ENCODE data around the gene SVOPL. TPM values are rescaled to one million over a fixed set of nuclear protein-coding genes. Genes with fewer than 3 reads are reported as not detected.

Gene SVOPL, protein sequence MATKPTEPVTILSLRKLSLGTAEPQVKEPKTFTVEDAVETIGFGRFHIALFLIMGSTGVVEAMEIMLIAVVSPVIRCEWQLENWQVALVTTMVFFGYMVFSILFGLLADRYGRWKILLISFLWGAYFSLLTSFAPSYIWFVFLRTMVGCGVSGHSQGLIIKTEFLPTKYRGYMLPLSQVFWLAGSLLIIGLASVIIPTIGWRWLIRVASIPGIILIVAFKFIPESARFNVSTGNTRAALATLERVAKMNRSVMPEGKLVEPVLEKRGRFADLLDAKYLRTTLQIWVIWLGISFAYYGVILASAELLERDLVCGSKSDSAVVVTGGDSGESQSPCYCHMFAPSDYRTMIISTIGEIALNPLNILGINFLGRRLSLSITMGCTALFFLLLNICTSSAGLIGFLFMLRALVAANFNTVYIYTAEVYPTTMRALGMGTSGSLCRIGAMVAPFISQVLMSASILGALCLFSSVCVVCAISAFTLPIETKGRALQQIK
- total RNA-seq (2021; ENCODE audit: unreplicated experiment): not detected
- polyA plus RNA-seq (2012; ENCODE audit: insufficient read length): not detected
- percentile 1 among the genes with signal in this experiment for Bru-seq, nascent RNA
- BruChase-seq, experiment 1, labeled RNA remaining after a 2-hour chase: percentile 2 among the genes with signal in this experiment
- percentile 2 among the genes with signal in this experiment for BruChase-seq, experiment 2, labeled RNA remaining after a 6-hour chase
- long read RNA-seq: 0 reads

DNA sequence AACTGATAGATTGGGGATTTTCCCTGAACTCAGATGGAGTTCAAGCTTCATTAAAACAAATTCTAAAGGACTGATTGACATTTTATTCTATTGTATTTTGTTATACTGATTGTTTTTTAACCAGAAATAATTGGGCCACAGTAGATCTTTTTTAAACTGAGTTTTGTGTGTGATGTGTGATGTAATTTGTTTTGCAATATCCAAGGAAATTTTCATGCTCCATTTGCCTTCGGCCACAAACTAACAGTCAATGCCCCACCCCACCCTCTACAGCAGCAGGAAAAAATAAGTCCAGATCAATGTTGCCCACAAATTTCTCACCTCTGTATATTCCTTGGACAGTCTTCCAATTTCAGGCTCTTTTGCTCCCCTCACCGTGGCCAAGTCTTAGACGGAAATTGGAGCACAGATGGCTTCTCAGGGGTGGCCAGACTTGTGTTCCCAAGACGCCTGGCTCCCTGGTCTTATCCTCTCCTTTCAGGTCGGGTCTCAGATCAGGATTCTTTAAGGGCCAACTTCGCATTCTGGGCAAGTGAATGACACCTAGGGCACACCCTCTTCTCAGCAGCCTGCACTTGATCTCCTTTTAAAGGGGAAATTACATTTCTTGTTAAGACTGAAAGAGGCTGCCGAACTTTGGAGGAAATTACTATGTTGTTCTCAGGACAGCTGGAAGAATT lies at the start of gene SVOPL:
Gene SVOPL, minus strand, starts transcription at position 506 of the 680 bp plus-strand sequence. CDS start 22,317 bp downstream, outside the sequence.
- POLR2A ChIA-PET: no interaction called here
- Histone ChIP-seq H3K9me3 (ENCODE audit: control insufficient read depth, insufficient read depth, low read depth, low read length) (no peaks in the 10 kb centered on the region), H3K27me3 (ENCODE audit: control insufficient read depth, insufficient read depth, low read length) (peaks cover 10% of the 10 kb centered on the region; the same call in 1 of the 2 replicates), H3K36me3 (ENCODE audit: control insufficient read depth, insufficient read depth, low read length) (no peaks in the 10 kb centered on the region), H3K27ac (ENCODE audit: low read length) (no peak within 1 kb of the TSS), H3K4me1 (ENCODE audit: control insufficient read depth, insufficient read depth, low read length) (no peaks in the 10 kb centered on the region), H3K4me3 (ENCODE audit: low read depth in 2 of 2, low read length in 2 of 2) (no peak within 1 kb of the TSS)
- no peak for TF ChIP-seq SIN3A (IDR thresholded peaks at IDR 0.05; ENCODE audit: borderline replicate concordance, insufficient read depth, low read depth, low read length)
- TF ChIP-seq TCF7L2 (IDR thresholded peaks at IDR 0.05; ENCODE audit: low read depth, low read length): no peak
- TF ChIP-seq, protein P1, sequence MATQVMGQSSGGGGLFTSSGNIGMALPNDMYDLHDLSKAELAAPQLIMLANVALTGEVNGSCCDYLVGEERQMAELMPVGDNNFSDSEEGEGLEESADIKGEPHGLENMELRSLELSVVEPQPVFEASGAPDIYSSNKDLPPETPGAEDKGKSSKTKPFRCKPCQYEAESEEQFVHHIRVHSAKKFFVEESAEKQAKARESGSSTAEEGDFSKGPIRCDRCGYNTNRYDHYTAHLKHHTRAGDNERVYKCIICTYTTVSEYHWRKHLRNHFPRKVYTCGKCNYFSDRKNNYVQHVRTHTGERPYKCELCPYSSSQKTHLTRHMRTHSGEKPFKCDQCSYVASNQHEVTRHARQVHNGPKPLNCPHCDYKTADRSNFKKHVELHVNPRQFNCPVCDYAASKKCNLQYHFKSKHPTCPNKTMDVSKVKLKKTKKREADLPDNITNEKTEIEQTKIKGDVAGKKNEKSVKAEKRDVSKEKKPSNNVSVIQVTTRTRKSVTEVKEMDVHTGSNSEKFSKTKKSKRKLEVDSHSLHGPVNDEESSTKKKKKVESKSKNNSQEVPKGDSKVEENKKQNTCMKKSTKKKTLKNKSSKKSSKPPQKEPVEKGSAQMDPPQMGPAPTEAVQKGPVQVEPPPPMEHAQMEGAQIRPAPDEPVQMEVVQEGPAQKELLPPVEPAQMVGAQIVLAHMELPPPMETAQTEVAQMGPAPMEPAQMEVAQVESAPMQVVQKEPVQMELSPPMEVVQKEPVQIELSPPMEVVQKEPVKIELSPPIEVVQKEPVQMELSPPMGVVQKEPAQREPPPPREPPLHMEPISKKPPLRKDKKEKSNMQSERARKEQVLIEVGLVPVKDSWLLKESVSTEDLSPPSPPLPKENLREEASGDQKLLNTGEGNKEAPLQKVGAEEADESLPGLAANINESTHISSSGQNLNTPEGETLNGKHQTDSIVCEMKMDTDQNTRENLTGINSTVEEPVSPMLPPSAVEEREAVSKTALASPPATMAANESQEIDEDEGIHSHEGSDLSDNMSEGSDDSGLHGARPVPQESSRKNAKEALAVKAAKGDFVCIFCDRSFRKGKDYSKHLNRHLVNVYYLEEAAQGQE (IDR thresholded peaks at IDR 0.05; ENCODE audit: insufficient read depth in 1 of 2, low read depth in 2 of 2, low read length in 1 of 2): no peak
- TF ChIP-seq, protein P2, sequence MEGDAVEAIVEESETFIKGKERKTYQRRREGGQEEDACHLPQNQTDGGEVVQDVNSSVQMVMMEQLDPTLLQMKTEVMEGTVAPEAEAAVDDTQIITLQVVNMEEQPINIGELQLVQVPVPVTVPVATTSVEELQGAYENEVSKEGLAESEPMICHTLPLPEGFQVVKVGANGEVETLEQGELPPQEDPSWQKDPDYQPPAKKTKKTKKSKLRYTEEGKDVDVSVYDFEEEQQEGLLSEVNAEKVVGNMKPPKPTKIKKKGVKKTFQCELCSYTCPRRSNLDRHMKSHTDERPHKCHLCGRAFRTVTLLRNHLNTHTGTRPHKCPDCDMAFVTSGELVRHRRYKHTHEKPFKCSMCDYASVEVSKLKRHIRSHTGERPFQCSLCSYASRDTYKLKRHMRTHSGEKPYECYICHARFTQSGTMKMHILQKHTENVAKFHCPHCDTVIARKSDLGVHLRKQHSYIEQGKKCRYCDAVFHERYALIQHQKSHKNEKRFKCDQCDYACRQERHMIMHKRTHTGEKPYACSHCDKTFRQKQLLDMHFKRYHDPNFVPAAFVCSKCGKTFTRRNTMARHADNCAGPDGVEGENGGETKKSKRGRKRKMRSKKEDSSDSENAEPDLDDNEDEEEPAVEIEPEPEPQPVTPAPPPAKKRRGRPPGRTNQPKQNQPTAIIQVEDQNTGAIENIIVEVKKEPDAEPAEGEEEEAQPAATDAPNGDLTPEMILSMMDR (IDR thresholded peaks at IDR 0.05): no peak
- no peak for TF ChIP-seq POLR2AphosphoS5 (IDR thresholded peaks at IDR 0.05; ENCODE audit: low read depth, low read length)
- ATAC-seq: no peak
- CTCF ChIA-PET: no interaction called here
- intact Hi-C loops (cut with micrococcal nuclease; ENCODE audit: unreplicated experiment) (no loop called here), in situ Hi-C loops (cut with HindIII; ENCODE audit: low pct_unique_long_range_greater_than_20kb, low sequenced_read_pairs) (no loop called here)
- DNase-seq (ENCODE audit: low read depth, low spot score): no peak
- no TSS peak for BruUV-seq (replicated peaks)

DNA sequence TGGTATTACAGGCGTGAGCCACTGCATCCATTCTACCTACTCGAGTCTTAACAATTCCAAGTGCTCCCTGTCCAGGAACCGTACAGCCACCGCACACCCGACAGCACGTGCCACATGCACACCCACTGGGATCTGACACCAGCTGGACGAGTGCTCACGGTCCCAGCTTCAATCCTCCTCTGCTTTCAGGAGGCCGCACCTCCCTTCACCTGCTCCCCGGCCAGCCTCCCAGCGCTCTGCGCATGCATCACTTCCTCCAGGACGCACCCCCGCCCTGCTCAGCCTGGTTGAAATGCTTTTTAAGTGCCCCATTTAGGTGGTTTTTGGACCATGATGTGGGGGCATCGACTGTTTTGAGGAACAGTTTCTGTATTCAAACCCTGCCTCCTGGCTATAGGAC lies 49.3 kb upstream of the SVOPL start:
- Histone ChIP-seq H3K27ac (ENCODE audit: low read length) (no peak overlapping the region), H3K27me3 (ENCODE audit: control insufficient read depth, insufficient read depth, low read length) (no peaks in the 10 kb centered on the region), H3K9me3 (ENCODE audit: control insufficient read depth, insufficient read depth, low read depth, low read length) (no peaks in the 10 kb centered on the region), H3K36me3 (ENCODE audit: control insufficient read depth, insufficient read depth, low read length) (no peaks in the 10 kb centered on the region), H3K4me1 (ENCODE audit: control insufficient read depth, insufficient read depth, low read length) (peaks cover 8% of the 10 kb centered on the region), H3K4me3 (ENCODE audit: low read depth in 2 of 2, low read length in 2 of 2) (no peak overlapping the region)
- no peak for ATAC-seq
- no peak for DNase-seq (ENCODE audit: low read depth, low spot score)
- CTCF ChIA-PET: no interaction called here
- in situ Hi-C loops (cut with HindIII; ENCODE audit: low pct_unique_long_range_greater_than_20kb, low sequenced_read_pairs): no loop called here
- TF ChIP-seq TCF7L2 (IDR thresholded peaks at IDR 0.05; ENCODE audit: low read depth, low read length) (no peak), POLR2AphosphoS5 (IDR thresholded peaks at IDR 0.05; ENCODE audit: low read depth, low read length) (no peak), SIN3A (IDR thresholded peaks at IDR 0.05; ENCODE audit: borderline replicate concordance, insufficient read depth, low read depth, low read length) (no peak)
- TF ChIP-seq, protein P1 (IDR thresholded peaks at IDR 0.05; ENCODE audit: insufficient read depth in 1 of 2, low read depth in 2 of 2, low read length in 1 of 2): no peak
- TF ChIP-seq, protein P2 (IDR thresholded peaks at IDR 0.05): no peak
- BruUV-seq (replicated peaks): no TSS peak
- intact Hi-C loops (cut with micrococcal nuclease; ENCODE audit: unreplicated experiment): no loop called here
- POLR2A ChIA-PET: no interaction called here
